MCF 10A (cell line): Measurements from ENCODE around the gene IL17RA. TPM values are rescaled to one million over a fixed set of nuclear protein-coding genes. Genes with fewer than 3 reads are reported as not detected.

Source experiments
- BruUV-seq: library from RNA; stranded (reverse); fragments of 400-500 nt; replicated peaks from 2 replicates; lab custom pipeline; 2021; lab: Mats Ljungman, UMichigan
- CTCF ChIA-PET: fragments of 300-600 bp; sonication (Branson Sonifier 250); formaldehyde crosslinking; extraction: SDS; loops from one replicate; lab custom pipeline; 2021; ENCODE audit warnings: antibody characterized with exemption, inconsistent platforms; lab: Yijun Ruan, JAX
- POLR2A ChIA-PET: fragments of 300-600, 350-650 bp; sonication (Branson Sonifier 250); formaldehyde crosslinking; extraction: SDS; loops from one replicate; lab custom pipeline; 2020; ENCODE audit warnings: antibody characterized with exemption, inconsistent platforms; lab: Yijun Ruan, JAX
- DNase-seq: peaks from one replicate; pipeline ENCODE4 v3.0.0-alpha.2; 2018; ENCODE audit not compliant: unreplicated experiment
- H3K27ac Mint-ChIP-seq: one replicate; pipeline ENCODE4 v1.8.0; 2022; ENCODE audit warnings: mild to moderate bottlenecking, low read depth, mixed read lengths; ENCODE audit not compliant: unreplicated experiment
- H3K27me3 Mint-ChIP-seq: one replicate; pipeline ENCODE4 v1.8.0; 2022; ENCODE audit warnings: mixed read lengths; ENCODE audit not compliant: insufficient read depth, unreplicated experiment
- H3K36me3 Mint-ChIP-seq: one replicate; pipeline ENCODE4 v1.8.0; 2022; ENCODE audit warnings: mild to moderate bottlenecking, moderate library complexity, mixed read lengths; ENCODE audit not compliant: insufficient read depth, unreplicated experiment
- H3K4me1 Mint-ChIP-seq: one replicate; pipeline ENCODE4 v1.8.0; 2022; ENCODE audit warnings: mixed read lengths; ENCODE audit not compliant: insufficient read depth, unreplicated experiment
- H3K4me3 Mint-ChIP-seq: one replicate; pipeline ENCODE4 v1.8.0; 2022; ENCODE audit warnings: mild to moderate bottlenecking, moderate library complexity, mixed read lengths; ENCODE audit not compliant: unreplicated experiment
- H3K9me3 Mint-ChIP-seq: one replicate; pipeline ENCODE4 v1.8.0; 2022; ENCODE audit warnings: mixed read lengths; ENCODE audit not compliant: unreplicated experiment
- intact Hi-C: fragments of 100-400 bp; cut with micrococcal nuclease; formaldehyde crosslinking; loops from 2 replicates; pipeline ENCODE4 v1.14.1; 2022
- total RNA-seq: library from RNA; stranded (reverse); gene quantifications from 2 replicates; pipeline ENCODE4 v1.2.3, GENCODE V29; 2022
- TF ChIP-seq, protein P1 (sequence below): fragments of 200-600 bp; IDR thresholded peaks from one replicate; pipeline ENCODE4 v1.8.0; 2022; ENCODE audit warnings: antibody characterized with exemption, mild to moderate bottlenecking; ENCODE audit not compliant: unreplicated experiment

IL17RA gene
- total RNA-seq, 1 experiment from 2014 or later, result 11.5 TPM

DNA sequence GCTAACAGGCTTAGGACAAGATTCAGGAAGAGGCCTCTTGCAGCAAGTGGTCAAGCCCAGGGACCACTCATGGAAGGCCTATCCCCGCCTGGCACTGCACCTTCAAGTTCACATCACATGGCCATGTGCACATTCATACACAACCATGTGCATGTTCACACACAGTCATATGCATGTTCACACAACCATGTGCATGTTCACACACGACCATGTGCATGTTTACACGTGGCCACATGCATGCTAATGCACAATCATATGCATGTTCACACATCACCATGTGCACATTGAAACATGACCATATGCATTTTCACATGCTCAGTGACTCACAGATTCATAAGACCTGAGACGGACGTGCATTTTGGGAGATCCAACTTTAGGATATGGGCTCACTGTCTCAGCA is 28.7 kb upstream of the IL17RA start:
- Mint-ChIP-seq H3K36me3 (peaks cover 38% of the 10 kb centered on the region), H3K9me3 (no peaks in the 10 kb centered on the region), H3K4me3 (no peak overlapping the region), H3K27me3 (no peaks in the 10 kb centered on the region), H3K27ac (no peak overlapping the region), H3K4me1 (peaks cover 5% of the 10 kb centered on the region)
- TF ChIP-seq, protein P1, sequence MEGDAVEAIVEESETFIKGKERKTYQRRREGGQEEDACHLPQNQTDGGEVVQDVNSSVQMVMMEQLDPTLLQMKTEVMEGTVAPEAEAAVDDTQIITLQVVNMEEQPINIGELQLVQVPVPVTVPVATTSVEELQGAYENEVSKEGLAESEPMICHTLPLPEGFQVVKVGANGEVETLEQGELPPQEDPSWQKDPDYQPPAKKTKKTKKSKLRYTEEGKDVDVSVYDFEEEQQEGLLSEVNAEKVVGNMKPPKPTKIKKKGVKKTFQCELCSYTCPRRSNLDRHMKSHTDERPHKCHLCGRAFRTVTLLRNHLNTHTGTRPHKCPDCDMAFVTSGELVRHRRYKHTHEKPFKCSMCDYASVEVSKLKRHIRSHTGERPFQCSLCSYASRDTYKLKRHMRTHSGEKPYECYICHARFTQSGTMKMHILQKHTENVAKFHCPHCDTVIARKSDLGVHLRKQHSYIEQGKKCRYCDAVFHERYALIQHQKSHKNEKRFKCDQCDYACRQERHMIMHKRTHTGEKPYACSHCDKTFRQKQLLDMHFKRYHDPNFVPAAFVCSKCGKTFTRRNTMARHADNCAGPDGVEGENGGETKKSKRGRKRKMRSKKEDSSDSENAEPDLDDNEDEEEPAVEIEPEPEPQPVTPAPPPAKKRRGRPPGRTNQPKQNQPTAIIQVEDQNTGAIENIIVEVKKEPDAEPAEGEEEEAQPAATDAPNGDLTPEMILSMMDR, result no peak
- intact Hi-C loops, result loop anchor here (10.0 kb wide), 1 partner anchor 281 kb away; no protein-coding TSS in a partner anchor
- no peak for DNase-seq
- BruUV-seq, result no TSS peak
- ChIA-PET CTCF (interaction anchor here (0.6 to 3.2 kb wide), 2 partner anchors 13 to 124 kb away, joined by 3 to 13 read pairs; no protein-coding TSS in a partner anchor), POLR2A (no interaction called here)

DNA sequence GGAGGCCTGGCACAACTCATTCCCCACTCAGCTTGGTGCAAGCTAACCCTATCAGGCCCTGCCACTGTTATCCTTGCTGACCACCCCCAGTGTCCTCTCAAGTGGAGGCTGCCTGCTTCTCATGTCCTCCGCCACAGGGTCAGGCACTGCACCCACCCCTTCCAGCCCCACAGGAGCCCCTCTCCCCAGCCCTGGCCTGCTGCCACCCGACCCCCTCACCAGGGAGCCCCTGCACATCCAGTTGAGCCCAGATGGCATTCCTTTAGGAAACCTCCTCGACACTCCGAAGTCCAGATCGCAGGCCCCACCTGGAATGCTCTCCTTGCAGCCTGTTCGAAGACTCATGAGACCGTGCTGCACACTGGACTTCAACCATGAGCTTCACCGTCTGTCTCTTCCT is 28.0 kb upstream of the IL17RA start:
- Mint-ChIP-seq H3K9me3 (no peaks in the 10 kb centered on the region), H3K27me3 (no peaks in the 10 kb centered on the region), H3K36me3 (peaks cover 31% of the 10 kb centered on the region), H3K4me1 (peaks cover 5% of the 10 kb centered on the region), H3K4me3 (no peak overlapping the region), H3K27ac (no peak overlapping the region)
- TF ChIP-seq, protein P1, result no peak
- no peak for DNase-seq
- CTCF ChIA-PET, result interaction anchor here (0.7 to 3.2 kb wide), 9 partner anchors 13 to 445 kb away, joined by 3 to 107 read pairs (median 11); no protein-coding TSS in a partner anchor
- BruUV-seq, result no TSS peak
- POLR2A ChIA-PET, result no interaction called here
- intact Hi-C loops, result loop anchor here (10.0 kb wide), 1 partner anchor 282 kb away; no protein-coding TSS in a partner anchor

DNA sequence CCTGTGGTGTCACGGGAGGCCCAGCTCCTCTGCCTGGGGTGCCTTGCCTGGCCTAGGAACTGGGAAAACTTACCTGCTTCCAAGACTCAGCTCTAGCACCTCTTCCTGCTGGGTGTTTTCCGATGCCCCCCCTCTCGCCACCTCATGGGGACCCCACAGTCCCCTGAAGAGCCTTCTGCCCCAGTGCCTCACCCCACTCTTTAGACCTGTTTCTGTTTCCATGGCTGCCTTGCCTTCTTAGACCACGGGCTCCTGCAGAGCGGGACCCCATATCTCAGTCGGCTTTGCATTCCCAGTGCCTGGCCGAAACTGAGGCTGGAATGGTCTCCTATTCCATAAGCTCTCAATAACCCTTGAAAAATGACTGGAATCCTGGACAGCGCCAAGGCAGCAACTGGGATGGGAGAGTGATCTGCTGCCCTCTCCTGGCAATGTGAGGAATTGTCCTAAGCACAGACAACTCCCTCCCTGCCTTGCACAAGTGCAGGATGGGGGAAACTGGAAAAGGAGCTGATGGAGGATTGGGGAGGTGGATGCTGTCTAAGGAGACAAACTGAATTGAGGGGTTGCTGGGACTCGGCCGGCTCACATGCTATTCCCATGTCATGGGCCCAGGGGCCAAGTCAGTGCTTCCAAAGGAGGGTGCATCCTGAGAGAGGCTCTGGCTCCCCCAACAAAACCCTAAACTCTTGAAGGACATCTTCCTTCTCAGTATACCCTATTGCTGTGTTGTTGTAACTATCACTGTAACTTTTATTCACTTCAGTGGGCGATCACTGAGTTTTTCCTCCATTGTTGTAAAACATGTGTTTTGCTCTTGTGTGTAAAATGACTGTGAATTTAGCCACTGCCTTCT is 26.6 kb upstream of the IL17RA start:
- Mint-ChIP-seq H3K4me1 (peaks cover 5% of the 10 kb centered on the region), H3K9me3 (no peaks in the 10 kb centered on the region), H3K36me3 (peaks cover 37% of the 10 kb centered on the region), H3K4me3 (no peak overlapping the region), H3K27ac (peak overlapping the region; percentile 24), H3K27me3 (no peaks in the 10 kb centered on the region)
- ChIA-PET CTCF (interaction anchor here (0.5 to 3.2 kb wide), 40 partner anchors 9 to 497 kb away, joined by 3 to 107 read pairs (median 5); no protein-coding TSS in a partner anchor), POLR2A (interaction anchor here (0.6 to 1.8 kb wide), 4 partner anchors 78 to 443 kb away, joined by 3 to 8 read pairs (median 4); no protein-coding TSS in a partner anchor)
- peak; percentile 79 for DNase-seq
- intact Hi-C loops, result loop anchor here (1.0 to 10.0 kb wide), 3 partner anchors 126 to 283 kb away; no protein-coding TSS in a partner anchor
- TF ChIP-seq, protein P1, result peak; percentile 88
- BruUV-seq, result no TSS peak

DNA sequence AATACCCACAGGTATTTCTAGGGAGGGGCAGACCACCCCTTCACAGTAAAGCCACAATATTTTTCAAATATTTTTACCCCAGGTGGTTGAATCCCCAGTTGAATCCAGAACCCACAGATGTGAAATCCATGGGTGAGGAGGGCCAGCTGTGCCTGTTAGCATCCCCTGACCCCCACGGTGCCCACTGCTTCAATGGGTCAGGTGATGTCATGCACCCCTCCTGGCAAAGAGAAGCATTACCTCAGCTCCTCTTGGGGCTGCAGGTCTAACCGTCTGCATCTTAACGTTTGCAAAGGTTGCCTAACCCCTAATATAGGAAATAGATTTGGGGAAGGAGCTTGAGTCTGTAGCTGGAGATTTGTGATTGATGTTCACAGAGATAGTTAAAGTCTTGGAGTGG is 24.7 kb upstream of the IL17RA start:
- ChIA-PET POLR2A (interaction anchor here (0.7 kb wide), 1 partner anchor 143 kb away, joined by 3 read pairs; no protein-coding TSS in a partner anchor), CTCF (interaction anchor here (4.0 kb wide), 1 partner anchor 143 kb away, joined by 27 read pairs; no protein-coding TSS in a partner anchor)
- H3K36me3 Mint-ChIP-seq, result peaks cover 44% of the 10 kb centered on the region
- no peak for DNase-seq
- H3K27me3 Mint-ChIP-seq, result no peaks in the 10 kb centered on the region
- TF ChIP-seq, protein P1, result no peak
- BruUV-seq, result no TSS peak
- intact Hi-C loops, result no loop called here
- H3K4me1 Mint-ChIP-seq, result peaks cover 5% of the 10 kb centered on the region
- no peaks in the 10 kb centered on the region for H3K9me3 Mint-ChIP-seq
- H3K4me3 Mint-ChIP-seq, result no peak overlapping the region
- H3K27ac Mint-ChIP-seq, result no peak overlapping the region
